Subcutaneous adipose tissue (tissue), 4 donors: ENCODE measurements around the gene OR4D5. TPM values are rescaled to one million over a fixed set of nuclear protein-coding genes. Genes with fewer than 3 reads are reported as not detected.

Experiments used
- CTCF ChIP-seq: fragments of 450-650 bp; IDR thresholded peaks from one replicate; pipeline ENCODE4 v1.5.1; 2016; ENCODE audit warnings: low read depth, mild to moderate bottlenecking, control low read depth, antibody characterized with exemption, moderate library complexity
- total RNA-seq, 4 donors: library from RNA; depleted of rRNA; stranded (reverse); fragments of >200 nt; gene quantifications; one replicate each; pipeline ENCODE4 v1.1.0, GENCODE V29; 2016

OR4D5 gene
- total RNA-seq, result not detected

- TF ChIP-seq CTCF, result no peak
Observed at GRCh38 chr11:123939317-123939716, at the start of gene OR4D5. OR4D5 (plus strand) TSS chr11:123939617; CDS start chr11:123939617, 0 bp downstream.

- no peak for TF ChIP-seq CTCF
Observed at GRCh38 chr11:123892031-123892430, 47.4 kb upstream of the OR4D5 start.

- no peak for TF ChIP-seq CTCF
Observed at GRCh38 chr11:123899792-123900191, 39.6 kb upstream of the OR4D5 start.

GRCh38 chr11:123901867-123902266 lies 37.5 kb upstream of the OR4D5 start, which contains the start of gene OR8D4:
OR8D4 (plus strand) TSS chr11:123902167; CDS start chr11:123906432, 4,265 bp downstream.
- no peak for TF ChIP-seq CTCF

- TF ChIP-seq CTCF, result no peak
Observed at GRCh38 chr11:123903932-123904331, 35.5 kb upstream of the OR4D5 start.

GRCh38 chr11:123904932-123905331 lies 34.5 kb upstream of the OR4D5 start:
- no peak for TF ChIP-seq CTCF

- no peak for TF ChIP-seq CTCF
Observed at GRCh38 chr11:123905826-123906225, 33.6 kb upstream of the OR4D5 start.

- TF ChIP-seq CTCF, result no peak
Observed at GRCh38 chr11:123920943-123921342, 18.5 kb upstream of the OR4D5 start.
